ENCODE measurements around the gene PGLYRP4.

PGLYRP4 gene, protein sequence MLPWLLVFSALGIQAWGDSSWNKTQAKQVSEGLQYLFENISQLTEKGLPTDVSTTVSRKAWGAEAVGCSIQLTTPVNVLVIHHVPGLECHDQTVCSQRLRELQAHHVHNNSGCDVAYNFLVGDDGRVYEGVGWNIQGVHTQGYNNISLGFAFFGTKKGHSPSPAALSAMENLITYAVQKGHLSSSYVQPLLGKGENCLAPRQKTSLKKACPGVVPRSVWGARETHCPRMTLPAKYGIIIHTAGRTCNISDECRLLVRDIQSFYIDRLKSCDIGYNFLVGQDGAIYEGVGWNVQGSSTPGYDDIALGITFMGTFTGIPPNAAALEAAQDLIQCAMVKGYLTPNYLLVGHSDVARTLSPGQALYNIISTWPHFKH

DNA sequence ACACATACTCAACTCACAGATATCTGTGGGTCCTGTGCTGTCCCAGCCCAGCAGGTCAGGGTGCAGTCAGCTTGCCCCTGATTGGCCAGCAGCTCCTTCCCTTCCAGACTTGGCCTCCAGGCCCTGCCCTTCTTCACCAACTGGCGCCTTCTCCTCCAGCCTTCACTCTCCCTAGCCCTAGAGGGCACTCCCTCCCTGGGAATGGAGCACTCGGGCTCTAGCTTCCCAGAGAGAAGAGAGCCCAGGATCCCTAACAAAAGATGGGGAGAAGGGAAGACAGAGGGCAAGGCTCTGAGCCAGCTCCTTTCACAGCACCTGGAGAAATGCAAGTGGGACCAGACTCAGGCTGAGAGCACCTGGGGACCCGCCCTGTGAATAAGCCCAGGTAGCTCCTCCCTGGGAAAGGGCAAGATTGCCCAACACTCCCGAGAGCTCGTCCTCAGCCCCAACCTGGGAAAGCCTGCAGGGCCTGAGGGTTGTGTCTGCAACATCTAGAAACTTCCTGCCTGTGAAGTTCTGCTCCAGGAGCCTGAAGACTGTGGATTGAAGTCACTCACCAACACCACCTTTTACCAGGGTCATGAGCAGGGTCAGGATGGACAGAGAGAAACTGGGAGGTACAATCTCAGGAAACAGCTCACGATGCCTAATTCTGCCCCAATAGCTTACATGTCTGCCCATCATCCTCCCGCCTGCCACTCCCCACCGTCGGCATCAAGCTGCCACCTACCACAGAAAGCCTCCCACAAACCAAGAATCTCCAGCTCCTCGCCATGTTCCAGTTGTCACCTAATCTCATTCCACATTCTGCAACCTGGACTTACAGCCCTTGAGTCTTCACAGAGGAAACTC is at the start of gene PGLYRP4:
PGLYRP4 (minus strand) TSS at position 331 of the 852 bp plus-strand sequence. CDS start 909 bp downstream, outside the sequence.
- no peak for ATAC-seq

DNA sequence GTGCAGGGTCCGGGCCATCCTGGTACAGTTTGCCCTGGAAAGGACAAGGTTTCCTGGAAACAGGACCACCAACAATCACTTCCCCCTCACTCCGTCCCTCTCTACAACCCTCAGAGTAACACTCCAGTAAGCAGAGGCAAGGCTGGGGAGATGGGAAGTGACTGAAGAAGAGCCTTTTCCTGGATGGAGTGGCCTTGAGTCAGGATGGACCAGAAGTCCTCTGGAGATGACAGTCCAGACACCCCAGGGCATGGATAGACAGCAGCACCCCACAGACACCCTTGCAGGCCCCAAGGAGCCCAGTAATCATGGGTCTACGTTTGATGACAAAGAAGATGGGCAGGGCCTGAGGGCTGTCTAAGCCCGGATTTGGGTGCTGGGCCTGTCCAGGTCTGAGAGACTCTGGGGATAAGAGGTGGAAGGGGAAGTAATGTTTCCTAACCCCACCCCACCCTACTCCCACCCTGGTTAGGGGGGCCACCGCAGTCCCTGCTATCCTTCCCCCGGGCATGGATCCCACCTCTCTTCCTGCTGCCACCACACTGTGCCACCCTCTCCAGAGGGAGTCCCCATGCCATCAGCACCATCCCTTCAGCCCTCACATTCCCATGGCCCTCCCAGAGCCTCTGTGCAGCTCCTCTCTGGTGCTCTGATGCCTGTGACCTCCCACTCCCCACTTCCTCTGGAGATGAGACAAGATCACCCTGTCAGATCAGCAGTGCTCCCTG is 49.4 kb upstream of the PGLYRP4 start:
- ATAC-seq = no peak

DNA sequence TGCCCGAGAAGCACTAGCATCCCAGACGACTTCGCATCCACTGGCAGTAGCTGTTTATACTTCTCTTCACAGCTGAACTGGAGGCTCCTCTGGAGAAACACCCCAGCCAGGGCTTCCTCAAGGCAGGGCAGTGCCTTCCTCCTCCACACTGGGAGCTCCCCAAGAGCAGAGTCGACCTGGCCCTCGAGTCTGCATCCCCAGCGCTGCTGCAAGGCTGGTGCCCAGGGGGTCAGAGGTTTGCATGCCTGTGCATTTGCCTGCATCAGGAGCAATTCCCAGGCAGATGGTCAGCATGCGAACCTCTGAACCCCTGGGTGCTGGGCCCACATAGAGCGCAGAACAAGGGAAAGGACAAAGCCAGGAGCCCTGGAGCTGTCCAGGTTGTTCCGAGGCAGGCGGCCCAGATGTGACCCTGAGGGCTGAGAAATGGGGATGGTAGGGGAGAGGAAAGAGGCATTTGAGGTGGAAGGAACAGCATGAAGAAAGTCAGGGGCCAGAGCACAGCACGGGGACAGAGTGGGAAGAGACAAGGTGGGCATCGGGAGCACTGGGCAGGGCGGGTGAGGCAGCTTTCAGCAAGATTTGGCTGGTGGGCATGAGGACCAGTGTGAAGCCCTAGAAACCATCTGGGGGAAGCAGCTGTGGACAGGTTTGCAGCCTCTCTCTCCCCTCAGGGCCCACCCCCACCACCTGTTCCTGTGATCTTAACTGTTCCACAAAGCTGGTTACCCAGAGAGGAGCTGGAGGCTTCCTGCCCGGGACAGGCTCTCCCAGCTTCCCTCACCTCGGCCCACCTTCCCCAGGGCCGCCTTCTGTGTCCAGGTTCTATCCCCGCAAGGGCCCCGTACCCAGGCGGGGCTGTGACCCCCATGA is 48.6 kb upstream of the PGLYRP4 start:
- no peak for ATAC-seq

DNA sequence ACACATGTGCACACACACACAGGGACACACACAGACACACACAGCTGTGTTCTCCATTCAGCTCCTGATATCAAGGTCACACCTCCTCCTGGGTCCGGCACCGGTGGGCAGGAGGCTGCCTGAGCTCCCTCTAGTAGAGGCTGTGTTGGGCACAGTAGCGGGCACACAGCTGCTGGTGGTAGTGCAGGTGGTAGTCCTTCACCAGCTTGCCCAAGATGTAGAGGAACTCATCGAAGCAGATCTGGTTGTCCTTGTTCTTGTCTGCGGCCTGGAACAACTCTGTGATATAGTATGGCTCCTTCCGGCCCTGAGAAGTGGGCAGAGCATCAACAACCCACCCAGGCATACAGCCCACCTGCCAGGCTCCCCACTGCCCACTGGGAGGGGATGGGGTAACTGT is 47.8 kb upstream of the PGLYRP4 start:
- ATAC-seq = no peak

DNA sequence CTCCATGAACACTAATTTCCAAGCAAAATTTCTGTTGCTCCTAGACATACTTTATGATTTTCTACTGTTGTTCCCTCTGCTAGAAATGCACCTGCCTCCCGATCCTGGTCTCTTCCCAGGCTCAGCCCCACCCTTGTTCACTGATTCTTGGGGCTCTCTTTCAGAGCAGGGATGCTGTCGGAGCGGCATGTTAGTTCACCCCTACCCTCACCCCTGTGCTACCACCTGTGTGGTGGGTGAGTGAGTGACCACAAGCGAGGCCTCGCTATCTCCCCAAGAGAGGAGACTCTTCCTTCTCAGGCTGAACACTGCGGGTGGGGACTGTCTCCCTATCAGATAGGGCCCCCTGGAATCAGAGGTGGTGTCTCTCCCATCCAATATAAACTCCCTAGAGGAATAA is 47.1 kb upstream of the PGLYRP4 start:
- ATAC-seq = no peak

DNA sequence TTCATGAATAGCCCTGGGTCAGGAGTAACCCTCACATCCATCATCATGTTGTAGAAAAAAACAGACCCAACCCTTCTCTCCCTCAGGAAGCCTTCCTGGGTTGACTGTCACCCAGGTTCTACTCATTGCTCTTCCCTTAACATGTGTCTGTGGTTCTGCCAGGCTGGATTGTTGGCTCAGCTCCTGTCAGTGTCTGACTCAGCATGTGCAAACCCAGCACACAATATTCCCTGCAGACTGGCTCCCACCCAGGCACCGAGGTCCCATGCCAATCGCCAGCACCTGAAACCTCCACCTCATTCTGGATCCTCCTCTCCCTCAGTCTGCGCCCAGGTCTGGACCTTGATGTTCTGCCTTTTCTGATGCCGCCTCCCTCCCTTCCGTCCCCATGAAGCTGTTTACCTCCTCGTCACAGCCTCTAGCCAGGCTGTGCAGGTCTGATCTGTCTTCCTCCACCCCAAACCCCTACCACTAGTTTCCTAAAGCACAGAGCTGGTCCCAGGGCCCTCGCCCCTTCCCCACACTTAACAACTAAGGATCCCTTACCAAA is 46.6 kb upstream of the PGLYRP4 start:
- ATAC-seq = no peak

DNA sequence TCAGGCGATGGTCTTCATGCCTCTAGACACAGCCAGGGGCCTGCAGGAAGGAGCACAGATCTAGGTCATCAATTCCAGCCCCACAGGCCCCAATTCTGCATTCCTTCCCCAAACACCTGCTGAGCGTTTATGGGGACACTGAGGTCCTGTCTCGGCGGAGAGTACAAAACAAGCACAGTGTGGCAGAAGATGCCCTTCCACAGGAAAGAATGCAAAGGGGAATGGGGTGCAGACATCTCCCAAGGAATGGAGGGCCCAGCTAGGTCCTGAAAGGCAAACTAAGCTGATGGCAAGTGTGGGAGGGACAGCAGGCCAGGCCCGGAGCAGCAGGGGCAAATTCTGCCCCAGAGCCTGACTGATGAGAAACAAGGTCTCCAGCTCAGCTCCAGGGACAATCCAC is 45.8 kb upstream of the PGLYRP4 start:
- no peak for ATAC-seq

DNA sequence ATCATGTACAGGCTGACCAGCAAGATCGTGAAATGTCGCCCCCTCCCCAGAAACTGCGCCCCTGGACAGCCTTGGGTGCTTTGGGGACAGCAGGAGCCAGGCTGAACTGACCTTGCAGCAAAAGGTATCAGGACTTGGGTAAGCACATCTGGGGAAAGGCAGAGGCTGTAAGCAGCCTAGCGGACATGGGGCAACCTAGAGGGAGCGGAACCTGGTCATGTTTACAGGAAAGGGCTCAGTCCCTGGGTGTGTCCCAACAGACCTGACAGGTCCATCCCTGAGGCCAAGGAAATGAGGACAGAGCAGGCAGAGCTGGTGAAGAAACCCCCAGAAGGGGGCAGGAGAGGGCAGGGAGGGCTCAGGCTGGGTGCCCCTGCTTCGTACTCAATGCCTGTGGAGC is 45.3 kb upstream of the PGLYRP4 start:
- no peak for ATAC-seq

DNA sequence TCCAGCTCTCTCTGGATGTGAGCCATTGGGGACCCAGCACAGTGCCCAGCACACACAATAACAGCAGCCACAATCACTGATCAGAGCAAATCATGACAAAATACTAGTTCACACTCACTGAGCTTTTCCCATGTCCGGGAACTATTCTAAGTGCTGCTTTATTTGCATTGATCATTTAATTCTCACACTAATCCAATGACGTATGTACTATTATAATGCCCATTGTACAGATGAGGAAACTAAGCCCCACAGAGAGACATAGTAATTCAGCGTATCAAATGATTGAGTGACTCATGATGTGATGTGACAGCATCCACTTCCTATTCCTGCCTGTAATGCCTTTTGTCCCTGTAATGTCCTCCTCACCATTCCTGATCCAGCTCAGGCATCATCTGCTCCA is 44.2 kb upstream of the PGLYRP4 start:
- no peak for ATAC-seq

DNA sequence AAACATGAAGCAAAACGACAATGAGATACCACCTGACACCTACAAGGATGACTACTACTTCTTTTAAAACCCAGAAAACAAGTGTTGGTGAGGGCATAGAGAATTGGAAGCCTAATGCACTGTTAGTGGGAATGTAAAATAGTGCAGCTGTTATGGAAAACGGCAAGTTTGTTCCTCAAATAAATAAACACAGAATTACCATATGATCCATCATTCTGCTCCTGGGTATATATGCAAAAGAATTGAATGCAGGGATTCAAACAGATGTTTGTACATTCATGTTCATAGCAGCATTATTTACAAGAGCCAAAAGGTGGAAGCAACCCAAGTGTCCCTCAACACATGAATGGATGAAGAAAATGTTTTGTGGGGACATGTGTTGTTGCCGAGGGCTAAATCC is 43.6 kb upstream of the PGLYRP4 start:
- no peak for ATAC-seq

DNA sequence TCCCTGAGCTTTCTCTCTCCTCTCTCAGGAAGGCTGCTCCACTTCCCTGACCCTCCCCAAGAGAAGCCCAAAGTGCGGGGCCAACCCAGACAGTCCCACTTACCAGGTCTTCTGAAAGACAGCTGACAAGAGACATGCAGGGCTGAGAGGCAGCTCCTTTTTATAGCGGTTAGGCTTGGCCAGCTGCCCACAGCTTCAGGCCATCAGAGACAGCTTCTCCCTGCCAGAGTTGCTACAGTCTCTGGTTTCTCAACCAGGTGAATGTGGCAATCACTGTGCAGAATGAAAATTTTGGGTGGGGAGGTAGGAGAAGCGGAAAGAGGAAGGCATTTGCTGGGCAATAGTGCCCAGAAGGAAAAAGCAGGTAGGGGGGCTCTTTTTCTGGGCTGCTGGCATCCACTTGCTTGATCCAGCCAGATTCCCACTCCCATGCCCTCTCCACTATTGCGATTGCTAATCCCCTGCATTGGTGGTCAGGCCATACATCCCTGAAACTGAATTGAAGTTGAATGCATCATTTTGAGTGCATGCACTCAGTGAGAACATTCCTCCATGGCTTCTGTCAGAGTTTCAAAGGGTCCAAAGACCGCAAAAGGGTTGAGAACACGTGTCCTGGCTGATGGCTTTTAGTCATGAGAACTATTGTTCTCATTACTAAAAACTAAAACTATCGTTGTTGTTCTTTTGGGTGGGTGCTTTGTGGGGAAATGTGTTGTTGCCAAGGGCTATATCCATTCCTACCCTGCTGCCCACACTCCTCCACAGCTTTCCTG is 42.5 kb upstream of the PGLYRP4 start, which contains the start of gene S100A8:
S100A8 (minus strand) TSS at position 136 of the 773 bp plus-strand sequence. CDS start 538 bp downstream, outside the sequence.
- ATAC-seq = no peak

DNA sequence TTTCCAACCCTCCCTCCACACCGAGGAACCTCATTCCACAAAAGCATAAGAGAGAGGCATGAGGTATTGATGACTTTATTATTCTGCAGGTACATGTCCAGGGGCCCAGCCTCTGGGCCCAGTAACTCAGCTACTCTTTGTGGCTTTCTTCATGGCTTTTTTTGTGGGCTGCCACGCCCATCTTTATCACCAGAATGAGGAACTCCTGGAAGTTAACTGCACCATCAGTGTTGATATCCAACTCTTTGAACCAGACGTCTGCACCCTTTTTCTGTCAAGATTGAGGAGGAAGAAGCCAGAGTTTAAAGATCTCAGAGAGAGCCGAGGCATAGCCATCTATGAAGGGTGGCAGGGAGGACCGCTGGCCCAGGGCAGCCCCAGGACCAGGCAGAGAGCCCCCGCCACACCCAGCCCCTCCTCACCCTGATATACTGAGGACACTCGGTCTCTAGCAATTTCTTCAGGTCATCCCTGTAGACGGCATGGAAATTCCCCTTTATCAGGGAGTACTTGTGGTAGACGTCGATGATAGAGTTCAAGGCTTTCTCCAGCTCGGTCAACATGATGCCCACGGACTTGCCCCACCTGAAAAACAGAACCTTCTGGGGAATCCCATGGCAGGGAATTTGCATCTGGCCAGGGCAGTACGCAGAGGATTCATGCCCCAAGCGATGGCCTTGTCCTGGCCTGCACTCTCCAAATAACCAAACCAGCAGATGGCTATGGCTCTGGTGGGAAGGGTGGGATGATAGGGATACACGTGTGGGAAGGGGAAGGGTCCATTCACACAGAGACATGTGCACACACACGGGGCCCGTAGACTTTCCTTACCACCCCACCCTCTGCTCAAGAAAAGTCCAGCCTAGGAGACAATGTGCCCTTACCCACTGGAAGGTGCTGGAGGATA is 41.6 kb upstream of the PGLYRP4 start:
- ATAC-seq = no peak

DNA sequence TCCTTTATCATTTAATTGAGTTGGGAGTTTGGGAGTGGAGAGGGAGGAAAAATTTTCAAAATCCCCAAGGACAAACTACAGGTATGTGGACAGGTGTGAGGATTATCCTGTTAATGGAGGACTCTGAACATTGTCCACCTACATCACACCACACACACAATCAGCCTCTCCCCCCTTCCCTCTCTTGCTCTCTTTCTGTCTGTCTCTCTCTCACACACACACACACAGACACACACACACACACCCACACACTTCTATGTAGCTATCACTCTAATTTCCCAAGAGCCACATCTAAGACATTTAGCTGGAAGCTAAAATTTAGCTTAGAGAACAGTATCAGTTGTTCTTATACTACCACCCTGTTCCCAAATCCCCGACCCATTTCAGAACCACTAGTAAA is 40.8 kb upstream of the PGLYRP4 start:
- ATAC-seq = no peak

DNA sequence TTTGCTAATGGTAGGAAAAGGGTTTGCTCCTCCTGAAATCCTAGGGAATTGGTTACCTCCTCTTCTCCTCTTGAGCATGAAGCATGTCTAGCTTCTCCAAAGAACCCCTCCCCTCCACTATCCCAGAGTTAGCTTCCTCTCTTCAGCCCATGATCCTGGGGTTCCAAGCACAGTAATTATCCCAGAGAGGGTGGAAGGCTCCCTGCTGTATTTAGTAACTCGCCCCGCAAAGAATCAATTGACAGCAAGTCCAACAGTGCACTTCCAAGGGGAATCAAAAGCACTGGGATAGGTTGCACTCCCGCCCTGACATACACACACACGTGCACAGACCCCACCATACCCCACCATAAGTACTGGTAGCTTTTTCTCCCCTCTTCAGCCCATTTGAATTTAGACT is 39.1 kb upstream of the PGLYRP4 start:
- no peak for ATAC-seq

DNA sequence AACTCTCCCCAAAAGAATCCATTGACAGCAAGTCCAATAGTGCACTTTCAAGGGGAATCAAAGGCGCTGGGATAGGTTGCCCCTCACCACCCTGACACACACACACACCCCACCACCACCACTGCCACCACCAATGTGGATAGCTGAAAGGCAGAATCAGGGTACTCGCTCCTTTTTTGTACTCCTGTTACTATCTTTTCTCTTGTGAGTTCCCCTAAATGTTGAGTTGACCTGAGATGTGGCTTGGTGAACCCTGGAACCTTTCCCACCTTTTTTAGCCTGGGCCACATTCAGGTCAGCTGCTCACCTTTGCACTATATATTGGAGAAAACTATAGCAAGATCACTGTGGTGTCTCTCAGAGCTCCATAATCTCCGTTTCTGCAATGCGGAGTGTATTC is 38.4 kb upstream of the PGLYRP4 start:
- ATAC-seq = no peak

DNA sequence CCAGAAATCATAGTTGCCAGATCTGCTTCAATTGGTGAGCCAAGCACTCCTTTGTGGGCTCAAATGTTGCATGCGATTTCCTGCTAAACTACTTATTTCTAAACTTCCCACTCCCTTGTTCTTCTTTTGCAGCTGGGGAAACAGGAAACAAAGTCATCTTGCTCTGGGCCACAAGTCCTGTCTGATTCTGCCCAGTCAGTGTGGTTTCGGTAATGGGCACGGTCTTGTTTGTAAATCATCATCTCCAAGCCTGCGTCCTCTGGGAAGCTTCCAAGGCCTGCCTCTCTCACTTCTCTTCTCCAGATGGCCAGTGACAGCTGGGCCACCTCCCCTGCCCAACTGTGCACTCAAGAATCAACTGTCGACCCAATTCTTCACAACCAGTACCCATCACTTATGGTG is 37.9 kb upstream of the PGLYRP4 start:
- ATAC-seq = no peak

DNA sequence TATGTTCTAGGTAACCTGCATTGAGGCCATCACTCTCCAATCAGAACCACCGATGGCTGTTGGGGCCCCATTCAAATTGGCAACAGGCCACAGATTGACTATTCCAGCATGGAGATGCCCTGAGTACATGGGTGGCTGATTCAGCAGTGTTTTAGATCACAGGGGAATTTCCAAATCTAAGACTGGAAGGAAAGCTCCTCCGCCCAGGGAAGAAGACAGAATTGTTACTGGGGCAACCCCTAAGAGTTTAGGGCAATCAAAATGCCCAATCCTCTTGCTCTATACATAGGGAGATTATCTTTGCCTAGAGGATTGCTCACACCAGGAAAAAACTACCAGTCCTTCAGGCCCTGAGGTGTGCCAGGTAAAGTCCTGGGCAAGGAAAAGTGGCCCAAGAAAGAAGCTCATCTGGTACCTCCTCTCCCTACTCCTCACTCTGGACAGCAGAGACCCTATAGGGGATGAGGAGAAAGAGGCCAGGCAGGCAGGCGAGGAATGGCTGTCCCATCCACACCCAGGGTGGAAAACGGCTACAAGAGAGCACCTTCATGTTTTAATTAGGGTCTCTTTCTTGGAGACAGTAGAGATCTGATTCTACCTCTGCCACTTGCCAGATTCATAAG is 36.4 kb upstream of the PGLYRP4 start:
- ATAC-seq = no peak

DNA sequence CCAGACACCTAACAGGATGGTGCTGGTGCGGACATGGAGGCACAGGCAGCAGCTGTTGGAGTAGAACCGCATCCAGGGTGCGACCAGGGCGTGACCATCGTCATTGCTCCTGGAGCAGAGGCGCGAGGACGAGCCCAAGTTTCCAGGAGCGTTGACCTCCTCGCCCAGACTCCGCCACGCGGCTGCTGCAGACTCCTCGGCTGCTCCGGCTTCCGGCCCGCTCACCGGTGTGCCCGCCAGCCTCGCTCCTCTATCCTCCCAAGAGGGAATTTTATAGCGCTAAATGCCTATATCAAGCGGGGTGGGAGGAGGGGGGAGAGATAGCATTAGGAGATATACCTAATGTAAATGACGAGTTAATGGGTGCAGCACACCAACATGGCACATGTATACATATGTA is 32.1 kb upstream of the PGLYRP4 start:
- no peak for ATAC-seq

DNA sequence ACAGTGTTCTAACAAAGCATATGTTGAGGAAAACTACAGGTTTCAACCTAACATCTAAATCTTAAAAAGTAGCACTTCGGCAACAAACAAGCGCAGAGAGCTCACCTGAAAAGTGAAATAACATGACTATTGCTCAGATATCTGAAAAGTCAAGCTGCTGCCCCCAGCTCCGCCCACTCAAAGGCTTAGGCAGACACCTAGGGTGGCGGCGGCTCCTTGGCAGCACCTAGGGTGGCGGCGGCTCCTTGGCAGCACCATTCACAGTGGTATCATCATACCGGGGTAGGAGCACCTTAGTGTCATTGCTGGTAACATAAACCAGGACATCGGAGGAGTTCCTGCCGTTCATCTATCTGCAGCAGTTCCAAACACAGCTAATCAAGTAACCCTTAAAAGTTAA is 30.9 kb upstream of the PGLYRP4 start:
- no peak for ATAC-seq

DNA sequence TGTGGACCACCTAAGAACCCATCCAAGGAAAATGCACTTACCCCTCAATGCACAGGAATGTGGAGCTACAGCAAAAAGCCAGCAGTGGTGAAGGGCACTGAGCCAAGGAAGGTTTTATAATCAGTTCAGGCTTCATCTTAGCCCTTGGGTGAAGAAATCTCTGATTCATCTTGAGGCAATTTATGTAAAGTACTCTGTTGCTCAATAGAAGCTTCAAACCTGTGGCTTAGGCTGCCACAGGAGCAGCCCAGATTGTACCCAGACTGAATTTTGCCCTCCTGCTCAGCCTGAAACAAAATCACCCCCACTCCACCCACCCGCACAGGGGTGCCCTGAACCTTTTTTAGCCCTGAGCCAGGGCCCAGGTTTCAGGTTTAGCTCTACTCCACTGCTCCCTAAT is 26.9 kb upstream of the PGLYRP4 start, which contains the start of gene S100A12:
S100A12 (minus strand) TSS at position 111 of the 400 bp plus-strand sequence. CDS start 1,029 bp downstream, outside the sequence.
- ATAC-seq = no peak
